GM21786 (cell line): Measurements from ENCODE around the gene POLR3K.
"Not testable (repeated sequence)": the region's sequence is repeated elsewhere in the genome, so short reads cannot be mapped to it uniquely, and the experiment has no call there.

Experiments used
- ATAC-seq: cut with Tn5 transposase; IDR thresholded peaks from one replicate; pipeline ENCODE4 v1.9.1; 2021; ENCODE audit not compliant: unreplicated experiment

POLR3K gene

DNA sequence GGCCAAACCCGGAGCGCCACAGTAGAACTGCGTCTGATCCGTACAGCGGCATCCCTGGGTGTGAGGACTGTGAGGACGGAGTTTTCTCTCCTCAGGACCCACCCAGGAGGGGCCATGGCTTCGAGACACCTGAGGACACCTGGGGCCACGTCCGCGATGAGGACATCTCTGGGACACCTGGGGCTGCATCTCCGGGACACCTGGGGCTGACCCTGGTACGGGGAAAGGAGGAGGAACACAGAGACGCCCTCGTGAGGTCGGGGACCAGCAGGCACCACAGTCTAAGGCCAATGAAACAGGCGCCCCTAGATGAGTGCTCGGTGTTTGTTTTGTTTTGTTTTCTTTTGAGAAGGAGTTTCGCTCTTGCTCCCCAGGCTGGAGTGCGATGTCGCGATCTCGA lies 29.3 kb downstream of the POLR3K start:
- not testable (repeated sequence) for ATAC-seq

DNA sequence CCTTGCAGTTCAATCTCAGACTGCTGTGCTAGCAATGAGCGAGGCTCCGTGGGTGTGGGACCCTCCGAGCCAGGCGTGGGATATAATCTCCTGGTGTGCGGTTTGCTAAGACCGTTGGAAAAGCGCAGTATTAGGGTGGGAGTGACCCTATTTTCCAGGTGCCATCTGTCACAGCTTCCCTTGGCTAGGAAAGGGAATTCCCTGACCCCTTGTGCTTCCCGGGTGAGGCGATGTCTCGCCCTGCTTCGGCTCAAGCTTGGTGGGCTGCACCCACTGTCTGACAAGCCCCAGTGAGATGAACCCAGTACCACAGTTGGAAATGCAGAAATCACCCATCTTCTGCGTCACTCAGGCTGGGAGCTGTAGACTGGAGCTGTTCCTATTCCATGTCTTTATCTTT lies 32.5 kb downstream of the POLR3K start:
- ATAC-seq, result not testable (repeated sequence)

DNA sequence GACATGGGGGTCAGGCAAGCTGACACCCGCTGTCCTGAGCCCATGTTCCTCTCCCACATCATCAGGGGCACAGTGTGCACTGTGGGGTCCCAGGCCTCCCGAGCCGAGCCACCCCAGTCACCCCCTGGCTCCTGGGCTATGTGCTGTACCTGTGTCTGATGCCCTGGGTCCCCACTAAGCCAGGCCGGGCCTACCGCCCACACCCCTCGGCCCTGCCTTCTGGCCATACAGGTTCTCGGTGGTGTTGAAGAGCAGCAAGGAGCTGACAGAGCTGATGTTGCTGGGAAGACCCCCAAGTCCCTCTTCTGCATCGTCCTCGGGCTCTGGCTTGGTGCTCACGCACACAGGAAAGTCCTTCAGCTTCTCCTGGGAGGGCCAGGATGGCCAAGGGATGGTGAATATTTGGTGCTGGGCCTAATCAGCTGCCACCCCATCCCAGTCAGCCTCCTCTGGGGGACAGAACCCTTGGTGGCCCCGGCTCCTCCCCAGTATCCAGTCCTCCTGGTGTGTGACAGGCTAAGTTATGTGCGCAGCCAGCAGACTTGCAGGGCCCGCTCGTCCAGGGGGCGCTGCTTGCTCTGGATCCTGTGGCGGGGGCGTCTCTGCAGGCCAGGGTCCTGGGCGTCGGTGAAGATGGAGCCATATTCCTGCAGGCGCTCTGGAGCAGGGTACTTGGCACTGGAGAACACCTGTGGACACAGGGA lies 36.2 kb downstream of the POLR3K start:
- ATAC-seq, result not testable (repeated sequence)

DNA sequence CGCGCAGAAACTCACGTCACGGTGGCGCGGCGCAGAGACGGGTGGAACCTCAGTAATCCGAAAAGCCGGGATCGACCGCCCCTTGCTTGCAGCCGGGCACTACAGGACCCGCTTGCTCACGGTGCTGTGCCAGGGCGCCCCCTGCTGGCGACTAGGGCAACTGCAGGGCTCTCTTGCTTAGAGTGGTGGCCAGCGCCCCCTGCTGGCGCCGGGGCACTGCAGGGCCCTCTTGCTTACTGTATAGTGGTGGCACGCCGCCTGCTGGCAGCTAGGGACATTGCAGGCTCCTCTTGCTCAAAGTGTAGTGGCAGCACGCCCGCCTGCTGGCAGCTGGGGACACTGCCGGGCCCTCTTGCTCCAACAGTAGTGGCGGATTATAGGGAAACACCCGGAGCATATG lies 42.6 kb downstream of the POLR3K start:
- not testable (repeated sequence) for ATAC-seq

DNA sequence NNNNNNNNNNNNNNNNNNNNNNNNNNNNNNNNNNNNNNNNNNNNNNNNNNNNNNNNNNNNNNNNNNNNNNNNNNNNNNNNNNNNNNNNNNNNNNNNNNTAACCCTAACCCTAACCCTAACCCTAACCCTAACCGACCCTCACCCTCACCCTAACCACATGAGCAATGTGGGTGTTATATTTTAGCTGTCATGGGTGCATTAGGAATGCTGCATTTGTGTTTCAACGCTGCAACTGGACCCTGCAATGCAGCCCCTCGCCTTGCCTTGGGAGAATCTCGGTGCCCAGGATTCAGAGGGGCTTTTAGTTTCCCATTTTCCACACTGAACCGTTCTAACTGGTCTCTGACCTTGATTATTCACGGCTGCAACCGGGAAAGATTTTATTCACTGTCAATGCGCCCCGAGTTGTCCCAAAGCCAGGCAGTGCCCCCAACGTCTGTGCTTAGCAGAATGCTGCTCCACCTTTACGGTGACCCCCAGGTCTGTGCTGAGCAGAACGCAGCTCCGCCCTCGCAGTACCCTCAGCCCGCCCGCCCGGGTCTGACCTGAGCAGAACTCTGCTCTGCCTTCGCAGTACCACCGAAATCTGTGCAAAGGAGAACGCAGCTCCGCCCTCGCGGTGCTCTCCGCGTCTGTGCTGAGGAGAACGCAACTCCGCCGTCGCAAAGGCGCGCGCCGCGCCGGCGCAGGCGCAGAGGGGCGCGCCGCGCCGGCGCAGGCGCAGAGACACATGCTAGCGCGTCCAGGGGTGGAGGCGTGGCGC lies 43.3 kb downstream of the POLR3K start:
- ATAC-seq, result no peak
